OCI-LY7 (cell line): Measurements from ENCODE around the gene DNAJC8. TPM values are rescaled to one million over a fixed set of nuclear protein-coding genes. Genes with fewer than 3 reads are reported as not detected.

Source experiments
- BruUV-seq: library from RNA; stranded (reverse); fragments of 400-500 nt; replicated peaks from 2 replicates; lab custom pipeline; 2021; lab: Mats Ljungman, UMichigan
- CTCF ChIA-PET: fragments of 300-600 bp; sonication (Branson Sonifier 250); formaldehyde crosslinking; loops from one replicate; lab custom pipeline; 2022; ENCODE audit warnings: antibody characterized with exemption; ENCODE audit not compliant: unreplicated experiment; lab: Charles Lee
- POLR2A ChIA-PET: fragments of 300-600 bp; sonication (Branson Sonifier 250); formaldehyde crosslinking; loops from one replicate; lab custom pipeline; 2022; ENCODE audit warnings: antibody characterized with exemption; lab: Charles Lee
- DNase-seq: peaks from one replicate; pipeline ENCODE4 v3.0.0-alpha.2; 2015; ENCODE audit warnings: low spot score
- H2AFZ ChIP-seq: fragments of 200-600 bp; sonication (generic), shearing (Covaris generic); 2 replicates; pipeline ENCODE4 v1.6.1; 2014; ENCODE audit warnings: mild to moderate bottlenecking, antibody characterized with exemption, low read length, moderate library complexity
- H3K27ac ChIP-seq: fragments of 200-600 bp; sonication (generic); 2 replicates; pipeline ENCODE4 v1.5.1; 2014; ENCODE audit warnings: mixed run types, low read depth, mild to moderate bottlenecking, moderate library complexity, low read length, inconsistent platforms; ENCODE audit not compliant: poor library complexity, severe bottlenecking
- H3K36me3 ChIP-seq: fragments of 200-600 bp; sonication (generic); 2 replicates; pipeline ENCODE4 v1.6.1; 2014; ENCODE audit warnings: mild to moderate bottlenecking, antibody characterized with exemption, low read length, moderate library complexity, mixed read lengths; ENCODE audit not compliant: insufficient read depth
- H3K4me1 ChIP-seq: fragments of 200-600 bp; sonication (generic); 2 replicates; pipeline ENCODE4 v1.5.1; 2014; ENCODE audit warnings: mild to moderate bottlenecking, low read length; ENCODE audit not compliant: insufficient read depth, poor library complexity, severe bottlenecking
- H3K4me2 ChIP-seq: fragments of 200-600 bp; sonication (generic); 2 replicates; pipeline ENCODE4 v1.6.1; 2014; ENCODE audit warnings: mild to moderate bottlenecking, low read length
- H3K4me3 ChIP-seq: fragments of 200-600 bp; sonication (generic); 2 replicates; pipeline ENCODE4 v1.5.1; 2014; ENCODE audit warnings: mild to moderate bottlenecking, low read depth, low read length; ENCODE audit not compliant: poor library complexity, severe bottlenecking
- H3K79me2 ChIP-seq: fragments of 200-600 bp; sonication (generic); 2 replicates; pipeline ENCODE4 v1.6.1; 2016; ENCODE audit warnings: low read depth, mild to moderate bottlenecking, low read length, moderate library complexity, mixed read lengths; ENCODE audit not compliant: insufficient read depth
- H3K9me2 ChIP-seq: fragments of 200-600 bp; sonication (generic); 2 replicates; pipeline ENCODE4 v1.6.1; 2016; ENCODE audit warnings: mild to moderate bottlenecking, low read length, mixed read lengths; ENCODE audit not compliant: insufficient read depth
- H3K9me3 ChIP-seq: fragments of 200-600 bp; sonication (generic); 2 replicates; pipeline ENCODE4 v1.6.1; 2014; ENCODE audit warnings: mild to moderate bottlenecking, mixed run types, low read length, mixed read lengths
- H4K20me1 ChIP-seq: fragments of 200-600 bp; sonication (generic); 2 replicates; pipeline ENCODE4 v1.6.1; 2014; ENCODE audit warnings: mild to moderate bottlenecking, antibody characterized with exemption, low read length, moderate library complexity, mixed read lengths; ENCODE audit not compliant: insufficient read depth
- CTCF ChIP-seq: fragments of 200-600 bp; sonication (generic); conservative IDR thresholded peaks from 2 replicates; pipeline ENCODE4 v1.5.1; 2014; ENCODE audit warnings: mild to moderate bottlenecking, antibody characterized with exemption, low read length, moderate library complexity, mixed read lengths
- EZH2phosphoT487 ChIP-seq: fragments of 200-600 bp; sonication (generic); IDR thresholded peaks from 2 replicates; pipeline ENCODE4 v1.6.1; 2018; ENCODE audit warnings: low read depth, borderline replicate concordance, mild to moderate bottlenecking, mixed run types, antibody characterized with exemption, low read length, moderate library complexity, mixed read lengths
- intact Hi-C: fragments of 100-400 bp; cut with micrococcal nuclease; formaldehyde crosslinking; loops from one replicate; pipeline ENCODE4 v1.10.0; 2022; ENCODE audit not compliant: unreplicated experiment
- total RNA-seq, 2 experiments: library from RNA; depleted of rRNA in 1 of 2; stranded (reverse); fragments of >200 nt in 1 of 2; shearing (Covaris generic) in 1 of 2; gene quantifications; 2 replicates each; pipeline ENCODE4 v1.2.3, GENCODE V29; 2014 to 2022

Gene DNAJC8
- total RNA-seq, 2 experiments from 2014 or later: 71.1 to 121 TPM

GRCh38 chr1:28173151-28173979 is 59.5 kb downstream of the DNAJC8 start:
- peak overlapping the region; percentile 77 for H3K4me3 ChIP-seq
- H2AFZ ChIP-seq: no peak overlapping the region
- no peaks in the 10 kb centered on the region for H4K20me1 ChIP-seq
- no peaks in the 10 kb centered on the region for H3K9me2 ChIP-seq
- TF ChIP-seq CTCF (no peak), EZH2phosphoT487 (no peak)
- H3K4me1 ChIP-seq: peaks cover 86% of the 10 kb centered on the region
- ChIA-PET CTCF (no interaction called here), POLR2A (interaction anchor here (0.6 to 4.6 kb wide), 16 partner anchors 10 to 288 kb away, joined by 3 to 32 read pairs (median 4); partner anchors contain the start of gene EYA3)
- H3K27ac ChIP-seq: peak overlapping the region; percentile 97
- DNase-seq: peak; percentile 36
- H3K79me2 ChIP-seq: peaks cover 69% of the 10 kb centered on the region
- peaks cover 31% of the 10 kb centered on the region for H3K36me3 ChIP-seq
- intact Hi-C loops: no loop called here
- H3K4me2 ChIP-seq: peak overlapping the region; percentile 98
- H3K9me3 ChIP-seq: no peaks in the 10 kb centered on the region
- no TSS peak for BruUV-seq

GRCh38 chr1:28172713-28173150 is 60.1 kb downstream of the DNAJC8 start:
- intact Hi-C loops: loop anchor here (1.0 kb wide), 2 partner anchors 24 to 72 kb away; no protein-coding TSS in a partner anchor
- H3K27ac ChIP-seq: peak overlapping the region; percentile 97
- peaks cover 34% of the 10 kb centered on the region for H3K36me3 ChIP-seq
- no peak overlapping the region for H2AFZ ChIP-seq
- H3K9me2 ChIP-seq: no peaks in the 10 kb centered on the region
- peaks cover 79% of the 10 kb centered on the region for H3K4me1 ChIP-seq
- peak; percentile 93 for DNase-seq
- no TSS peak for BruUV-seq
- peak overlapping the region; percentile 77 for H3K4me3 ChIP-seq
- TF ChIP-seq EZH2phosphoT487 (no peak), CTCF (no peak)
- peaks cover 71% of the 10 kb centered on the region for H3K79me2 ChIP-seq
- H3K9me3 ChIP-seq: no peaks in the 10 kb centered on the region
- H4K20me1 ChIP-seq: no peaks in the 10 kb centered on the region
- CTCF ChIA-PET: no interaction called here
- POLR2A ChIA-PET: interaction anchor here (0.5 to 2.6 kb wide), 15 partner anchors 11 to 239 kb away, joined by 3 to 17 read pairs (median 4); partner anchors contain the start of gene EYA3
- H3K4me2 ChIP-seq: peak overlapping the region; percentile 98
